ENCODE data around the gene PRRG1. TPM values are rescaled to one million over a fixed set of nuclear protein-coding genes. Genes with fewer than 3 reads are reported as not detected.

The PRRG1 gene
- total and polyA plus RNA-seq, 2 of the 13 experiments (the other 11 are each of a cell fraction or from before 2014, with no cell fraction given): 5.0 to 11.0 TPM

- TF ChIP-seq, protein P1, sequence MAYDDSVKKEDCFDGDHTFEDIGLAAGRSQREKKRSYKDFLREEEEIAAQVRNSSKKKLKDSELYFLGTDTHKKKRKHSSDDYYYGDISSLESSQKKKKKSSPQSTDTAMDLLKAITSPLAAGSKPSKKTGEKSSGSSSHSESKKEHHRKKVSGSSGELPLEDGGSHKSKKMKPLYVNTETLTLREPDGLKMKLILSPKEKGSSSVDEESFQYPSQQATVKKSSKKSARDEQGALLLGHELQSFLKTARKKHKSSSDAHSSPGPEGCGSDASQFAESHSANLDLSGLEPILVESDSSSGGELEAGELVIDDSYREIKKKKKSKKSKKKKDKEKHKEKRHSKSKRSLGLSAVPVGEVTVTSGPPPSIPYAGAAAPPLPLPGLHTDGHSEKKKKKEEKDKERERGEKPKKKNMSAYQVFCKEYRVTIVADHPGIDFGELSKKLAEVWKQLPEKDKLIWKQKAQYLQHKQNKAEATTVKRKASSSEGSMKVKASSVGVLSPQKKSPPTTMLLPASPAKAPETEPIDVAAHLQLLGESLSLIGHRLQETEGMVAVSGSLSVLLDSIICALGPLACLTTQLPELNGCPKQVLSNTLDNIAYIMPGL (CRISPR knock-in tag; IDR thresholded peaks at IDR 0.05; ENCODE audit: borderline replicate concordance in 1 of 2, low read depth in 1 of 2): no peak
- TF ChIP-seq ZNF644 (CRISPR knock-in tag; IDR thresholded peaks at IDR 0.05; ENCODE audit: low read depth) (peak; percentile 34; the same call in 1 of the 2 replicates), ARID5B (CRISPR knock-in tag; IDR thresholded peaks at IDR 0.05) (peak; percentile 45; the same call in 1 of the 2 replicates), MNT (IDR thresholded peaks at IDR 0.05) (no peak), CEBPB (IDR thresholded peaks at IDR 0.05; ENCODE audit: borderline replicate concordance, low read depth, low read length) (peak; percentile 85), EHMT2 (IDR thresholded peaks at IDR 0.05; ENCODE audit: borderline replicate concordance, low read depth, low read length) (peak; percentile 45; the same call in 1 of the 2 replicates), PHF20 (CRISPR knock-in tag; IDR thresholded peaks at IDR 0.05) (no peak), PITX1 (CRISPR knock-in tag; IDR thresholded peaks at IDR 0.05) (0 out of 2 replicates have a peak, but pooled peaks have one; percentile 29), TEAD3 (CRISPR knock-in tag; optimal IDR thresholded peaks at IDR 0.05; ENCODE audit: borderline replicate concordance) (peak; percentile 89), NFYC (CRISPR knock-in tag; IDR thresholded peaks at IDR 0.05) (peak; percentile 48), SOX13 (IDR thresholded peaks at IDR 0.05) (no peak), SOX13 (CRISPR knock-in tag; conservative IDR thresholded peaks at IDR 0.05 in 1 of 2, IDR thresholded peaks at IDR 0.05 in 1 of 2) (peak in 1 of 2 experiments; percentile 20; a peak in 1 of 4 replicates), HNF4A (CRISPR knock-in tag; IDR thresholded peaks at IDR 0.05) (0 out of 2 replicates have a peak, but pooled peaks have one; percentile 17), HNRNPH1 (optimal IDR thresholded peaks at IDR 0.05; ENCODE audit: low read depth, low read length) (no peak), ETV5 (CRISPR knock-in tag; IDR thresholded peaks at IDR 0.05; ENCODE audit: borderline replicate concordance) (peak; percentile 17; the same call in 1 of the 2 replicates), CEBPG (CRISPR knock-in tag; IDR thresholded peaks at IDR 0.05) (peak; percentile 79)
- TF ChIP-seq, protein P2, sequence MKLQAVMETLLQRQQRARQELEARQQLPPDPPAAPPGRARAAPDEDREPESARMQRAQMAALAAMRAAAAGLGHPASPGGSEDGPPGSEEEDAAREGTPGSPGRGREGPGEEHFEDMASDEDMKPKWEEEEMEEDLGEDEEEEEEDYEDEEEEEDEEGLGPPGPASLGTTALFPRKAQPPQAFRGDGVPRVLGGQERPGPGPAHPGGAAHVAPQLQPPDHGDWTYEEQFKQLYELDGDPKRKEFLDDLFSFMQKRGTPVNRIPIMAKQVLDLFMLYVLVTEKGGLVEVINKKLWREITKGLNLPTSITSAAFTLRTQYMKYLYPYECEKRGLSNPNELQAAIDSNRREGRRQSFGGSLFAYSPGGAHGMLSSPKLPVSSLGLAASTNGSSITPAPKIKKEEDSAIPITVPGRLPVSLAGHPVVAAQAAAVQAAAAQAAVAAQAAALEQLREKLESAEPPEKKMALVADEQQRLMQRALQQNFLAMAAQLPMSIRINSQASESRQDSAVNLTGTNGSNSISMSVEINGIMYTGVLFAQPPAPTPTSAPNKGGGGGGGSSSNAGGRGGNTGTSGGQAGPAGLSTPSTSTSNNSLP (IDR thresholded peaks at IDR 0.05; ENCODE audit: low read depth, low read length): 0 out of 2 replicates have a peak, but pooled peaks have one; percentile 24
Observed at GRCh38 chrX:37347420-37347819, 1.7 kb upstream of the PRRG1 start (continued).

All from HepG2 (cell line).